ENCODE measurements around the gene COL18A1.

Gene COL18A1

DNA sequence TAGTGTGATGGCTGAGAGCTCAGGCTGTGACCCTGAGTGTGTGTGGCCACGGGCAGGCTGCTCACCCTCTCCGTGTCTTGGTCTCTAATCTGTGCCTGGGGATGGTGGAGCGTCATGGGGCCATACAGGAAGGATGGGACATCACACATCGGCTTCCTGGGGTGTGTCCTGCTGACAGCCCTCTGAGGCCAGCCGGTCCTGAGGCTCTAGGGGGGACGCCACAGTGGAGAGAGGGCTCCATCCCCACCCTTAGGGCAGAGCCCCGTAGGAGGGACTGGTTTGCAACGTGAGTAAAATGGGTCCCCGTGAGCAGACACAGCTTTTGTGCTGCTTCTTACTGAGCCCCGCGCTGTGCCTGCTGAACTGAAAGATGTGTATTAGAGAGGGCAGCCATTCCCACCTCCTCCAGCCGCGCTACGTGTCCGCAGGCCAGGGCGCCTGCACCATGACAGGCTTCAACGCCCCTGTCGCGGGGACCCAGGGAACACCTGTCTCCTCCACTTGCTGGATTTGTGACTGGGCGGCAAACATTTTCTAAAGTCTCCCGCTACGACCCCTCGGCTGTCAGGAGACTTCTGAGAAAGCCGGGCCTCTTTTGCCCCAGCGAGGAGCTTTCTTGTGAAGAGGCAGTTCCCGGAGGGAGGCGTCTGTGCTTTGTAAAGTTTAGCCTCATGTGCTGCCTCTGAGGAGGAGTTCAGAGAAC, 8.1 kb downstream of the COL18A1 start:
- H3K27ac ChIP-seq, result no peak overlapping the region
- no peak for TF ChIP-seq ZFX (IDR thresholded peaks at IDR 0.05)
- TF ChIP-seq, protein P1, sequence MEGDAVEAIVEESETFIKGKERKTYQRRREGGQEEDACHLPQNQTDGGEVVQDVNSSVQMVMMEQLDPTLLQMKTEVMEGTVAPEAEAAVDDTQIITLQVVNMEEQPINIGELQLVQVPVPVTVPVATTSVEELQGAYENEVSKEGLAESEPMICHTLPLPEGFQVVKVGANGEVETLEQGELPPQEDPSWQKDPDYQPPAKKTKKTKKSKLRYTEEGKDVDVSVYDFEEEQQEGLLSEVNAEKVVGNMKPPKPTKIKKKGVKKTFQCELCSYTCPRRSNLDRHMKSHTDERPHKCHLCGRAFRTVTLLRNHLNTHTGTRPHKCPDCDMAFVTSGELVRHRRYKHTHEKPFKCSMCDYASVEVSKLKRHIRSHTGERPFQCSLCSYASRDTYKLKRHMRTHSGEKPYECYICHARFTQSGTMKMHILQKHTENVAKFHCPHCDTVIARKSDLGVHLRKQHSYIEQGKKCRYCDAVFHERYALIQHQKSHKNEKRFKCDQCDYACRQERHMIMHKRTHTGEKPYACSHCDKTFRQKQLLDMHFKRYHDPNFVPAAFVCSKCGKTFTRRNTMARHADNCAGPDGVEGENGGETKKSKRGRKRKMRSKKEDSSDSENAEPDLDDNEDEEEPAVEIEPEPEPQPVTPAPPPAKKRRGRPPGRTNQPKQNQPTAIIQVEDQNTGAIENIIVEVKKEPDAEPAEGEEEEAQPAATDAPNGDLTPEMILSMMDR (conservative IDR thresholded peaks at IDR 0.05), result no peak

DNA sequence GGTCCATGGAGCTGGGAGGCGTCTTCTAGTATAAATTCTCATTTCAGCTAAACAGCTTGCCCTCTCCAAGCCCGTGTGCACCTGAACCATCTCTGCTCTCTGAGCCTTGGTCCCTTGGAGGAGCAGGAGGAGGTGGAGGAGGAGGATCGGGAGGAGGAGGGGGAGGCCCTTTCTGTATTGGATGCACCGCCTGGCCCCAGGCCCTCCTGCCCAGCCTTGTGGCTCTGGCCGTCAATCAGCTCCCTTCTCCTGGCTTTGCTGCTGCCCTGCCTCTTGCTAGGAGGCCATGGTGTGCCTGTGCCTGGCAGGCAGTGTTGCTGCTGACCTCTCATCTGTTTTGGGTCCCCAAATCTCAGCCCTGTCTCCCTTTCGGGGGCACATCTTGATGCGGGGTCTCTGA, 9.0 kb downstream of the COL18A1 start:
- TF ChIP-seq ZFX (IDR thresholded peaks at IDR 0.05), result no peak
- TF ChIP-seq, protein P1 (conservative IDR thresholded peaks at IDR 0.05), result no peak
- no peak overlapping the region for H3K27ac ChIP-seq

DNA sequence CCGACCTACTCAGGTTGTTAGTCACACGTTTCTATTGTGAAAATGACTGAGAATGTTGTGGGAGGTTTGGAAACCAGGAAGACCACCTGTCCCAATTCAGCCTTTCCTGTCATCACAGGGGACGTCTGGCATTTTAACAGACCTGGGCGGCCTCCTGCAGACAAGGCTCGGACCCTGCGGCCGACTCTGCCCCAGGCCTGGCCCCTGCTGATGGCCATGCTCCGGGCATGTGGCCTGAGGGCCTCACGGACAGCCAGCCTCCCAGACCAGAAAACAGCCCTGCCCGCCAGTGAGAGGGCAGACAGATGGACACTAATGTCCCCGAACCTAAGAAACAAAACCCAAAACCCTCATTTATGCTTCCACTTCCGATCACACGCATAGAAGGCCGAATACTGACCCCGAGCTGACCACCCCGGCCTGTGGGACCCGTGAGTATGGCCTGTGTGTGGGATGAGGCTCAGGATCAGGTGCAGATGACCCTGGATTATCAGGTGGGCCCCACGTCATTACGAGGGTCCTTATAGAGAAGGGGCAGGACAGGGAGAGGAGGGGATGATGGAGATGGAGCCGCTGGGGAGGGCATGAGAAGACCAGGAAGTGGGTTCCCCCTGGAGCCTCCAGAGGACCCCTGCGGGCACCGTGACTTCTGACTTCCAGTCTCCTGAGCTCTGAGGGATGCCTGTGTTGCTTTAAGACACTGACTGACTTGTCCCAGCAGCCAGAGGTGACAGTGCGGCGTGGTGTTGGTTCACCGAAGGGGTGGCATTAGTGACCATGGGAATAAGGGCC, 9.6 kb downstream of the COL18A1 start:
- TF ChIP-seq, protein P1 (conservative IDR thresholded peaks at IDR 0.05), result no peak
- TF ChIP-seq ZFX (IDR thresholded peaks at IDR 0.05), result no peak
- no peak overlapping the region for H3K27ac ChIP-seq

DNA sequence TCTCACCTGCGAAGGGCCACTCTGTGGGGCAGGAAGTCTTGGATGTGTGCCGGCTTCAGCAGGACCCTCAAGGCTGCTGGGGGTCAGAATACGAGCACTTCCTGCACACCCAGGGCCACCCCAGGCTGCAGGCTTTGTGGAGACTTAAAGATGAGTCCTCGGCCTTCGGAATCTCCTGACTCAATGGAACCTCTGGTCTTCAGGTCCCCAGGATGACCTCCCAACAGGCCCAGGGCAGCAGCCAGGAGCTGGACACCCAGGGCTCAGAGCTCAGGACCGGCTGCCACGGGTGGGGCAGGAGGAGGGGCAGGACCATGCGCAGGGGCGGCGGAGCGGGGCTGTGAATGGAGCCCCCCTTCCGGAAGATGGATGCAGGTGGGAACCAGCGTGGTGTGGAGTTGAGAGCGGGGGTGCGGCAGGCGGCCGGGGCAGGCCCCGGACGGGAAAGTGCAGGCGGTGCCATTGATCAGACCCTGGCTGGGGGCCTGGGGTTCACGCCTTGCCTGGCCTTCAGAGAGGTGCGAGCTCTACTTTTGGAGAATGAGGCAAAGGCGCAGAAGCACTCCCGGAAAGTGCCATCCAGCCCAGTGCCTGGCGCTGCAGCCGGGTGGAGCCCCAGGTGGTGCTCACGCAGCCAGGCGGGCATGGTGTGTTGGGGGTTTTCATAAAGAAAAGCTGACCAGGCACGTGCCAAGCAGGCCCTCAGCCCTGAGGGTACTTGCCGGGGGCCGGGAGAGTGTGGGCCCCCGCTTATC, 10.4 kb downstream of the COL18A1 start:
- H3K27ac ChIP-seq, result no peak overlapping the region
- TF ChIP-seq, protein P1 (conservative IDR thresholded peaks at IDR 0.05), result no peak
- no peak for TF ChIP-seq ZFX (IDR thresholded peaks at IDR 0.05)

DNA sequence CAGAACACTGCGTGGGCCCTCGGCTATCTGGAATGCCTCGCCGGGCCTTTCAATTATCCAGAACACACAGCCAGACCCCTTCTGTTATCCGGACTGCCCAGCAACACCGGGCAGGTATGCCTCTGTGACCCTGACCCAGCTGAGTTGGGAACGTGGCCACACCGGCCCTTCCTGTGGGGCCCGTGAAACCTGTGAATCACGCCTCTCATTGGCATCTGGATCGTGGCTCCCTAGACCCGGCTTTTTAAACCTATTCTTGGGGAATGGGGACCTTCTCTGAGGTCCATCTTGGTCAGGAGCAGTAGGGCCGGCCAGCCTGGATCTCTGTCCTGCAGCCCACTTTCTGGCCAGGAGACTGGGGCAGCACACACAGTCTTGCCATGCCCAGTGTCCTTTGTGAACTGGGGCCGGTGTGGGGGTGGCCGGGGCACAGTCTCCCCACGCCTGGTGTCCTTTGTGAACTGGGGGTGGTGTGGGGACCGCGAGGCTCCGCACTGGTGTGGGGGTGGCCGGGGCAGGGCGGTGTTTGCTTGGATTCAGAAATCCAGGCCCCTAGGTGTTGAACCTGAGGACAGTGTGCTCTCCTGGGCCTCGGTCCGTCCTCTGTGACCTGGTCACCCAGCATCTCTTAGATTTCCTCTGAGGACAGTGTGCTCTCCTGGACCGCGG, 11.1 kb downstream of the COL18A1 start:
- H3K27ac ChIP-seq, result no peak overlapping the region
- TF ChIP-seq, protein P1 (conservative IDR thresholded peaks at IDR 0.05), result no peak
- no peak for TF ChIP-seq ZFX (IDR thresholded peaks at IDR 0.05)

DNA sequence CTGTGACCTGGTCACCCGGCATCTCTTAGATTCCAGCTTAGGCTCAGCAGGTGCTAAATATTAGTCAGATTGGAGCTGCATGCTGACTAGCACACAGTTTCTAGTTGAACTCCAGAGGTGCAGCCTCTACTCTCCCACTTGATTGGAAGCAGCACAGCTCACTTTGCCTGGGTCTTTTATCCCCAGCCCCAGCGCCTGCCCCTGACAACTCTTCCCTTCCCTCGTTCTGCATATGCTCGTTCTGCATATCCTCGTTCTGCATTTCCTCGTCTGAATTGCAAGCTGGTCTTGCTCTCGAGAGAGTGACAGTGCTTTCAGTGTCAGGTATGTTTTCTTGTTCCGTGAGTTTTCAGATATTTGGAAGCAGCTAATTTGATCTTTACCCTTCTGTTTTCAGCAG, 11.7 kb downstream of the COL18A1 start:
- no peak for TF ChIP-seq ZFX (IDR thresholded peaks at IDR 0.05)
- TF ChIP-seq, protein P1 (conservative IDR thresholded peaks at IDR 0.05), result no peak
- no peak overlapping the region for H3K27ac ChIP-seq
